ENCODE measurements around the gene CSMD2.

Gene CSMD2

DNA sequence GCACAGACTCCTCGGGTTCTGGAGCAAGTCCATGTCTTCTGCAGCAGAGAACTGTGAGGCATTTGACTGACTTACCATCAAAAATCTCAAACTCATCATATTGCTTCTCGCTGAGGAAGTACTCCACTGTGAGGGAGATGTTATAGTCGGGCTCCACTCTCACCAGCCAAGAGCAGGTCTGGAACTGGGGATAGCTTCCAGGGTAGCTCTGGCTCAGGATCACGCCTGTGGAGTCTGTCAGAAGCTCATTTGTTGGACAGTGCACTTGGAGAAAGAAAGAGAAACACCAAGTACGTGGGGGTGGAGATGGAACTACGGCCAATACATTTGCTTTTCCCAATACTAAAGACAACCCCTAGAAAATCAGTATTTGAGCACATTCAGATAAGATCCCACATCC lies 581.5 kb downstream of the CSMD2 start:
- no peak for TF ChIP-seq BACH2 (CRISPR knock-in tag; IDR thresholded peaks at IDR 0.05; ENCODE audit: borderline replicate concordance)
- no peak for TF ChIP-seq ZFP30 (CRISPR knock-in tag; IDR thresholded peaks at IDR 0.05)
- no peak for TF ChIP-seq TOX (CRISPR knock-in tag; IDR thresholded peaks at IDR 0.05; ENCODE audit: borderline replicate concordance)
- TF ChIP-seq, protein P1, sequence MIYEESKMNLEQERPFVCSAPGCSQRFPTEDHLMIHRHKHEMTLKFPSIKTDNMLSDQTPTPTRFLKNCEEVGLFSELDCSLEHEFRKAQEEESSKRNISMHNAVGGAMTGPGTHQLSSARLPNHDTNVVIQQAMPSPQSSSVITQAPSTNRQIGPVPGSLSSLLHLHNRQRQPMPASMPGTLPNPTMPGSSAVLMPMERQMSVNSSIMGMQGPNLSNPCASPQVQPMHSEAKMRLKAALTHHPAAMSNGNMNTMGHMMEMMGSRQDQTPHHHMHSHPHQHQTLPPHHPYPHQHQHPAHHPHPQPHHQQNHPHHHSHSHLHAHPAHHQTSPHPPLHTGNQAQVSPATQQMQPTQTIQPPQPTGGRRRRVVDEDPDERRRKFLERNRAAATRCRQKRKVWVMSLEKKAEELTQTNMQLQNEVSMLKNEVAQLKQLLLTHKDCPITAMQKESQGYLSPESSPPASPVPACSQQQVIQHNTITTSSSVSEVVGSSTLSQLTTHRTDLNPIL (CRISPR knock-in tag; IDR thresholded peaks at IDR 0.05; ENCODE audit: low read depth) = no peak
- TF ChIP-seq, protein P2, sequence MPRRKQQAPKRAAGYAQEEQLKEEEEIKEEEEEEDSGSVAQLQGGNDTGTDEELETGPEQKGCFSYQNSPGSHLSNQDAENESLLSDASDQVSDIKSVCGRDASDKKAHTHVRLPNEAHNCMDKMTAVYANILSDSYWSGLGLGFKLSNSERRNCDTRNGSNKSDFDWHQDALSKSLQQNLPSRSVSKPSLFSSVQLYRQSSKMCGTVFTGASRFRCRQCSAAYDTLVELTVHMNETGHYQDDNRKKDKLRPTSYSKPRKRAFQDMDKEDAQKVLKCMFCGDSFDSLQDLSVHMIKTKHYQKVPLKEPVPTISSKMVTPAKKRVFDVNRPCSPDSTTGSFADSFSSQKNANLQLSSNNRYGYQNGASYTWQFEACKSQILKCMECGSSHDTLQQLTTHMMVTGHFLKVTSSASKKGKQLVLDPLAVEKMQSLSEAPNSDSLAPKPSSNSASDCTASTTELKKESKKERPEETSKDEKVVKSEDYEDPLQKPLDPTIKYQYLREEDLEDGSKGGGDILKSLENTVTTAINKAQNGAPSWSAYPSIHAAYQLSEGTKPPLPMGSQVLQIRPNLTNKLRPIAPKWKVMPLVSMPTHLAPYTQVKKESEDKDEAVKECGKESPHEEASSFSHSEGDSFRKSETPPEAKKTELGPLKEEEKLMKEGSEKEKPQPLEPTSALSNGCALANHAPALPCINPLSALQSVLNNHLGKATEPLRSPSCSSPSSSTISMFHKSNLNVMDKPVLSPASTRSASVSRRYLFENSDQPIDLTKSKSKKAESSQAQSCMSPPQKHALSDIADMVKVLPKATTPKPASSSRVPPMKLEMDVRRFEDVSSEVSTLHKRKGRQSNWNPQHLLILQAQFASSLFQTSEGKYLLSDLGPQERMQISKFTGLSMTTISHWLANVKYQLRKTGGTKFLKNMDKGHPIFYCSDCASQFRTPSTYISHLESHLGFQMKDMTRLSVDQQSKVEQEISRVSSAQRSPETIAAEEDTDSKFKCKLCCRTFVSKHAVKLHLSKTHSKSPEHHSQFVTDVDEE (CRISPR knock-in tag; IDR thresholded peaks at IDR 0.05) = no peak
- no peak for TF ChIP-seq TCF4 (CRISPR knock-in tag; IDR thresholded peaks at IDR 0.05; ENCODE audit: borderline replicate concordance)
- TF ChIP-seq ESRRG (CRISPR knock-in tag; IDR thresholded peaks at IDR 0.05) = no peak
- no peak for TF ChIP-seq ZC3H10 (CRISPR knock-in tag; IDR thresholded peaks at IDR 0.05)
- TF ChIP-seq ZNF565 (CRISPR knock-in tag; conservative IDR thresholded peaks at IDR 0.05; ENCODE audit: low read depth) = no peak
- TF ChIP-seq, protein P3, sequence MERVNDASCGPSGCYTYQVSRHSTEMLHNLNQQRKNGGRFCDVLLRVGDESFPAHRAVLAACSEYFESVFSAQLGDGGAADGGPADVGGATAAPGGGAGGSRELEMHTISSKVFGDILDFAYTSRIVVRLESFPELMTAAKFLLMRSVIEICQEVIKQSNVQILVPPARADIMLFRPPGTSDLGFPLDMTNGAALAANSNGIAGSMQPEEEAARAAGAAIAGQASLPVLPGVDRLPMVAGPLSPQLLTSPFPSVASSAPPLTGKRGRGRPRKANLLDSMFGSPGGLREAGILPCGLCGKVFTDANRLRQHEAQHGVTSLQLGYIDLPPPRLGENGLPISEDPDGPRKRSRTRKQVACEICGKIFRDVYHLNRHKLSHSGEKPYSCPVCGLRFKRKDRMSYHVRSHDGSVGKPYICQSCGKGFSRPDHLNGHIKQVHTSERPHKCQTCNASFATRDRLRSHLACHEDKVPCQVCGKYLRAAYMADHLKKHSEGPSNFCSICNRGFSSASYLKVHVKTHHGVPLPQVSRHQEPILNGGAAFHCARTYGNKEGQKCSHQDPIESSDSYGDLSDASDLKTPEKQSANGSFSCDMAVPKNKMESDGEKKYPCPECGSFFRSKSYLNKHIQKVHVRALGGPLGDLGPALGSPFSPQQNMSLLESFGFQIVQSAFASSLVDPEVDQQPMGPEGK (CRISPR knock-in tag; IDR thresholded peaks at IDR 0.05; ENCODE audit: borderline replicate concordance) = no peak
- TF ChIP-seq ARNTL (CRISPR knock-in tag; IDR thresholded peaks at IDR 0.05; ENCODE audit: borderline replicate concordance, low read depth) = no peak
- TF ChIP-seq ZFP3 (CRISPR knock-in tag; IDR thresholded peaks at IDR 0.05) = no peak
- ATAC-seq = no peak

DNA sequence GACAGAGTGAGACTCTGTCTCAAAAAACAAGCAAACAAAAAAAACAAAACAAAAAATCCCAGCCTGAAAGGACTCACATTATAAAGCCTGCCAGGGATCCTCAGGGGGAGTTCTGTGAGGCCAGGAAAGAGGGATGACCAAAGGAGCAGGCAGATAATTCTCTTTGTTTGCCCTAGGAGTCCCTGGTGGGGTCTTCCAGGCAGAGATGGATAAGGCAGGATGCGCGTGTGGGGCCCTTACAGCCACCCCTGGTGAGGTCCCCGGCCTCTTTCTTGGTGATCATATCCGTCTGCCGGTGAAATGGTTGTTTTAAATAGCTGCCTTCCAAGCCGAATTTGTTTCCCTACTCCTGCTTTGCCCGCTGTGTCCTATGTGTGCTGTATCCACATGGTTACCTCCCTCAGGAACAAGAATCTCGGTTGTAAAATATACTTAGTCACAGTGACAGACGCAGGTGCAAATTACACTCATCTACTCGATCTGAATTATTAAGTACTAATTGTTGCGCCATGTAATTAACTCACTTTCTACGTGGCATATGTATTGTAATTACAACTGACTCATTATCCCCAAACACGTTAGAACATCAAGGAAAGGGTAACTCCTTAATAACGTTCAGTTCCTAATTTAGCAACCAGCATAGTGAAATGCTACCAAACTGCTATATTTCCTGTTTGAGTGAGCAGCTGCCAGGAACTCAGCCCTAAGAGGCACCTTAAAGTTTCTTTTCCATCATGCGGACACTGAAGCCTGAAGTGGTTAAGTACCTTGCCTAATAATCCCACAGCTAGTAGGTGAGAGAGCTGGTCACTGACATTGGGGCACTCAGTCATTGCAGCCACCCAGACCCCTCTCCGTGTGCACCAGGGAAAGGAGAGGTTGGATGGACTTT lies 586.2 kb downstream of the CSMD2 start:
- ATAC-seq = no peak
- TF ChIP-seq PPARA (CRISPR knock-in tag; IDR thresholded peaks at IDR 0.05; ENCODE audit: borderline replicate concordance) = no peak
- TF ChIP-seq, protein P4, sequence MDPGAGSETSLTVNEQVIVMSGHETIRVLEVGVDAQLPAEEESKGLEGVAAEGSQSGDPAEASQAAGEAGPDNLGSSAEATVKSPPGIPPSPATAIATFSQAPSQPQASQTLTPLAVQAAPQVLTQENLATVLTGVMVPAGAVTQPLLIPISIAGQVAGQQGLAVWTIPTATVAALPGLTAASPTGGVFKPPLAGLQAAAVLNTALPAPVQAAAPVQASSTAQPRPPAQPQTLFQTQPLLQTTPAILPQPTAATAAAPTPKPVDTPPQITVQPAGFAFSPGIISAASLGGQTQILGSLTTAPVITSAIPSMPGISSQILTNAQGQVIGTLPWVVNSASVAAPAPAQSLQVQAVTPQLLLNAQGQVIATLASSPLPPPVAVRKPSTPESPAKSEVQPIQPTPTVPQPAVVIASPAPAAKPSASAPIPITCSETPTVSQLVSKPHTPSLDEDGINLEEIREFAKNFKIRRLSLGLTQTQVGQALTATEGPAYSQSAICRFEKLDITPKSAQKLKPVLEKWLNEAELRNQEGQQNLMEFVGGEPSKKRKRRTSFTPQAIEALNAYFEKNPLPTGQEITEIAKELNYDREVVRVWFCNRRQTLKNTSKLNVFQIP (CRISPR knock-in tag; IDR thresholded peaks at IDR 0.05; ENCODE audit: borderline replicate concordance, low read depth) = no peak
- TF ChIP-seq ZC3H10 (CRISPR knock-in tag; IDR thresholded peaks at IDR 0.05) = no peak
- no peak for TF ChIP-seq ZNF8 (CRISPR knock-in tag; IDR thresholded peaks at IDR 0.05)

DNA sequence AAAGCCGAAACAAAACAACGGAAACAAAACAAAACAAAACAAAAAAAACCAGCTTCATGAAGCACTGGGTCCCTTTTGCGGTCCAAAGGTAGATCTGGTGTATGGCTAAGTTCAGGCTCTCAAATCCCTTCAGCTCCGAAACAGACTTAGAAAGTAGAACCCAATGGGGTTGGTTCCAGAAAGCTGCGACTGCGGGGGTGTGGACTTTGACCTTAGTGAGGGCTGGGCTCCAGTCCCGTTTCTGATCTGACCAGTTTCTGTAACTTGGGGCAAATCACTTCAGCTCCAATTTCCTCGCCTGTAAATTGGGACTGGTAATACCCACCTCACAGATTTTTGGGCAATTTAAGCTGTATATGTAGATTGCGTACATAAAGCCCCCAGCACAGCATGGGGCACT lies 587.4 kb downstream of the CSMD2 start:
- TF ChIP-seq, protein P1 (CRISPR knock-in tag; IDR thresholded peaks at IDR 0.05; ENCODE audit: low read depth) = no peak
- TF ChIP-seq, protein P2 (CRISPR knock-in tag; IDR thresholded peaks at IDR 0.05) = no peak
- TF ChIP-seq, protein P3 (CRISPR knock-in tag; IDR thresholded peaks at IDR 0.05; ENCODE audit: borderline replicate concordance) = no peak
- no peak for TF ChIP-seq ARNTL (CRISPR knock-in tag; IDR thresholded peaks at IDR 0.05; ENCODE audit: borderline replicate concordance, low read depth)
- ATAC-seq = no peak

Measured in SK-N-SH treated with all-trans-retinoic acid at 6 μM for 48 hours (cell line).